Tibial nerve (tissue), 4 donors: ENCODE results near the gene MAP3K20.

ENCODE experiments used
- CTCF ChIP-seq, 5 experiments: fragments of 200-600 bp in 3 of 5; fragments of 450-650 bp in 2 of 5; sonication (generic) in 3 of 5; IDR thresholded peaks; one replicate each; pipeline ENCODE4 v1.5.1; 2016 to 2019; ENCODE audit warnings: antibody characterized with exemption in 5 of 5, mild to moderate bottlenecking in 3 of 5, moderate library complexity in 2 of 5
- EP300 ChIP-seq, 2 donors: sonication (generic); formaldehyde crosslinking; IDR thresholded peaks; one replicate each; pipeline ENCODE4 v1.6.1; 2017; ENCODE audit warnings: antibody characterized with exemption in 2 of 2, mild to moderate bottlenecking in 1 of 2
- POLR2A ChIP-seq, 2 donors: fragments of 450-650 bp; IDR thresholded peaks; one replicate each; pipeline ENCODE4 v1.6.1; 2017; ENCODE audit warnings: antibody characterized with exemption in 2 of 2, mild to moderate bottlenecking in 2 of 2, moderate library complexity in 2 of 2

DNA sequence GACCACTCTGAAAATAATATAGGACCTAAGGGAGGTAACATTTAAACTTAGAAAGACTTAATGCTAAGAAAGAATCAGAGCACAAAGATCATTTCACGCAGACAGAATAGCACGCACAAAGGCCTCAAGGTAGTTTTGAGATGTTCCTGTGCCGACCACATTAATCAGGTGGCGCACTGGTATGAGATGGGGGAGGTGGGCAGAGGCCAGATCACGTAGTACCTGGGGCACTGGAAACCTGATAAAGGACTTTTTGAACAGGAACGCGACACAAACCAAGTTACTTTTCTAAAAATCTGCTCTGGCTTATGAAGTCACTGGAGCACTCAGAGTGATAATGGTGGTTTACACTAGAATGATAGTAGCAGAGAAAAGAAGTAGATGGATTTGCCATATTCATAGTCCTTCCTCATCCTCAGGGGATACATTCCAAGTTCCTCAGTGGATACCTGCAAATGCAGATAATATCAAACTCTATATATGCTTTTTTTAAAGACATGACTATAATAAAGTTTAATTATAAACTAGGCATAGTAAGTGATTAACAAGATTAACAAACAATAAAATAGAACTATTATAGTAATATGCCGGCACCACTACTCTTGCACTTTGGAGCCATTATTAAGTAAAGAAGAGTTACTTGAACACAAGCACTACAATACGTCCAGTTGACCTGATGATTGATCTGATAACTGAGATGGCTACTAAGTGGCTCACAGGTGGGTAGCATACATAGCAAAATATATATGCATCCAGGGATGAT lies 236.4 kb downstream of the MAP3K20 start:
- no peak for TF ChIP-seq EP300 (IDR thresholded peaks at IDR 0.05)
- no peak for TF ChIP-seq CTCF (IDR thresholded peaks at IDR 0.05)
- no peak for TF ChIP-seq POLR2A (IDR thresholded peaks at IDR 0.05)
